Uterus (tissue), 4 donors: Measurements from ENCODE around the gene DRD2. TPM values are rescaled to one million over a fixed set of nuclear protein-coding genes. Genes with fewer than 3 reads are reported as not detected.

Experiments
- DNase-seq, 2 donors: peaks; one replicate each; pipeline ENCODE4 v3.0.0-alpha.2; 2019 to 2020
- H3K27ac ChIP-seq, 2 donors: fragments of 200-600 bp; sonication (generic); 1 replicate in 1 of 2; 2 replicates in 1 of 2; pipeline ENCODE4 v1.5.1; 2016 to 2018
- H3K27me3 ChIP-seq, 2 donors: fragments of 200-600 bp; sonication (generic); one replicate each; pipeline ENCODE4 v1.5.1; 2018 to 2019; ENCODE audit warnings: control low read depth in 1 of 2
- H3K36me3 ChIP-seq, 2 donors: fragments of 200-600 bp; sonication (generic); one replicate each; pipeline ENCODE4 v1.5.1; 2019; ENCODE audit warnings: control low read depth in 1 of 2
- H3K4me1 ChIP-seq, 2 donors: fragments of 200-600 bp; sonication (generic); one replicate each; pipeline ENCODE4 v1.5.1; 2018 to 2019; ENCODE audit warnings: control low read depth in 1 of 2
- H3K4me3 ChIP-seq, 2 donors: fragments of 200-600 bp; sonication (generic); 1 replicate in 1 of 2; 2 replicates in 1 of 2; pipeline ENCODE4 v1.5.1; 2018 to 2019; ENCODE audit warnings: mild to moderate bottlenecking in 1 of 2
- H3K9me3 ChIP-seq, 2 donors: fragments of 200-600 bp; sonication (generic); one replicate each; pipeline ENCODE4 v1.5.1; 2019; ENCODE audit warnings: control low read depth in 1 of 2
- CTCF ChIP-seq, 4 experiments: fragments of 200-600 bp in 2 of 4; fragments of 450-650 bp in 2 of 4; sonication (generic) in 2 of 4; IDR thresholded peaks; one replicate each; pipeline ENCODE4 v1.5.1; 2016 to 2019; ENCODE audit warnings: antibody characterized with exemption in 4 of 4, mild to moderate bottlenecking in 2 of 4, moderate library complexity in 1 of 4
- POLR2A ChIP-seq, 2 donors: fragments of 450-650 bp; IDR thresholded peaks; one replicate each; pipeline ENCODE4 v1.6.1; 2016; ENCODE audit warnings: antibody characterized with exemption in 2 of 2, mild to moderate bottlenecking in 1 of 2, moderate library complexity in 1 of 2
- intact Hi-C: fragments of 100-400 bp; cut with DNase I; formaldehyde crosslinking; loops from one replicate; pipeline ENCODE4 v1.15.1; 2023; ENCODE audit warnings: low total_unique reads
- total RNA-seq, 4 donors: library from RNA; depleted of rRNA in 3 of 4; stranded (reverse); fragments of >200 nt in 3 of 4; gene quantifications; one replicate each; pipeline versions ENCODE4 v1.1.0 to v1.2.4, GENCODE V29; 2014 to 2023
- donor health status: DM: yes; HTN: yes; CAD: no.

The DRD2 gene
- total RNA-seq, 4 donors from 2014 or later, result not detected

- Histone ChIP-seq H3K9me3 (no peaks in the 10 kb centered on the region), H3K27ac (no peak overlapping the region), H3K4me1 (no peaks in the 10 kb centered on the region), H3K27me3 (no peaks in the 10 kb centered on the region), H3K4me3 (no peak overlapping the region), H3K36me3 (no peaks in the 10 kb centered on the region)
- intact Hi-C loops, result no loop called here
- DNase-seq, result no peak
- TF ChIP-seq CTCF (IDR thresholded peaks at IDR 0.05), result no peak
- TF ChIP-seq POLR2A (IDR thresholded peaks at IDR 0.05), result no peak
Measured at GRCh38 chr11:113517361-113517760, 42.2 kb upstream of the DRD2 start.

GRCh38 chr11:113514856-113515255 lies 39.7 kb upstream of the DRD2 start:
- no peaks in the 10 kb centered on the region for H3K36me3 ChIP-seq
- TF ChIP-seq CTCF (IDR thresholded peaks at IDR 0.05) (no peak), POLR2A (IDR thresholded peaks at IDR 0.05) (no peak)
- DNase-seq, result no peak
- intact Hi-C loops, result no loop called here
- H3K27ac ChIP-seq, result no peak overlapping the region
- H3K9me3 ChIP-seq, result no peaks in the 10 kb centered on the region
- H3K27me3 ChIP-seq, result no peaks in the 10 kb centered on the region
- H3K4me1 ChIP-seq, result no peaks in the 10 kb centered on the region
- H3K4me3 ChIP-seq, result no peak overlapping the region

- H3K9me3 ChIP-seq, result no peaks in the 10 kb centered on the region
Measured at GRCh38 chr11:113507341-113507740, 32.1 kb upstream of the DRD2 start.

DNA sequence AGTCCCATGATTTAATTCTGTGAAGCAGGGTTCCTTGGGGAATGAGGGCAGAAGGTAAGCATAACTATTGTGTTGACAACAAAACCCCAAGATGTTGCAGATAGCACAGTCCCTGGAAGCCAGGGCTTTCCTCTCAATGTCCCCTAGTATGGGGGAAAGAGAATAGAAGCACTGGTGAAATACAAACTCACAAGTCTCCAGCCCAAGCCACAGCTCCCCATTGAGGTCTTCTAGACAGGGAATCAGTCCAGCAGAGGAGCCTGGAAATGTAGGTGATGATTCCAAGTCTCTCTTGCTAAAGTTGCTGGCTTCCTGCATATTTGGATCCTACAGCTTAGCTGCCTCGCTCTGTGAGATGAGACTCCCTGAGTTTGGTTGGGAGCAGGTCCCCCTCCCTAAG lies 31.7 kb upstream of the DRD2 start:
- intact Hi-C loops, result no loop called here
- no peak overlapping the region for H3K4me3 ChIP-seq
- no peaks in the 10 kb centered on the region for H3K36me3 ChIP-seq
- DNase-seq, result no peak
- H3K27ac ChIP-seq, result no peak overlapping the region
- H3K27me3 ChIP-seq, result no peaks in the 10 kb centered on the region
- no peaks in the 10 kb centered on the region for H3K9me3 ChIP-seq
- TF ChIP-seq POLR2A (IDR thresholded peaks at IDR 0.05) (no peak), CTCF (IDR thresholded peaks at IDR 0.05) (no peak)
- H3K4me1 ChIP-seq, result no peaks in the 10 kb centered on the region

More at GRCh38 chr11:113507341-113507740, 32.1 kb upstream of the DRD2 start:
- no peak for DNase-seq
- Histone ChIP-seq H3K4me1 (no peaks in the 10 kb centered on the region), H3K4me3 (no peak overlapping the region), H3K27ac (no peak overlapping the region), H3K27me3 (no peaks in the 10 kb centered on the region), H3K36me3 (no peaks in the 10 kb centered on the region)
- TF ChIP-seq POLR2A (IDR thresholded peaks at IDR 0.05), result no peak
- TF ChIP-seq CTCF (IDR thresholded peaks at IDR 0.05), result no peak
- intact Hi-C loops, result no loop called here

DNA sequence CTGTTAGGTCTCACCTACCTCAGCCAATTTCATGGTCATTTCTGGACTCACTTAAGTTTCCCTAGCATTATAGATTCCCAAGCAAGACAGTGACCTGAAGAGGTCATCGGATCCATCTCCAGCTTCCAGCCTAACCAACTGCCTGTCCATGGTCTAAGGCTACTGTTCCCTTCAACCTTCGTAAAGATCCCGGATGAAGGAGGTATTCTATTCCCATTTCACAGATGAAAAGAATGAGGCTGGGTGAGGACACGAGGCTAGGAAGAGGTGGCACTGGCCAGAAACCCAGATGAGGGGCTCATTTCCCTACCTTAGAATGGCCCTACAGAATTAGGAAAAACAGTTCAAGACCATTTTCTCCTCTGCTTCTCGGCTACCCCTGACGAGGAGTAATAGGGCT lies 31.3 kb upstream of the DRD2 start:
- intact Hi-C loops, result no loop called here
- Histone ChIP-seq H3K36me3 (no peaks in the 10 kb centered on the region), H3K4me1 (no peaks in the 10 kb centered on the region), H3K27me3 (no peaks in the 10 kb centered on the region), H3K27ac (no peak overlapping the region), H3K4me3 (no peak overlapping the region), H3K9me3 (no peaks in the 10 kb centered on the region)
- no peak for TF ChIP-seq POLR2A (IDR thresholded peaks at IDR 0.05)
- DNase-seq, result no peak
